CD4-positive, alpha-beta T cell treated with Interleukin-2 at 100 ng/mL for 4 hours (primary cell): ENCODE data around the gene RHEB.

Experiments
- DNase-seq: peaks from one replicate; pipeline ENCODE4 v3.0.0-alpha.2; 2020; ENCODE audit warnings: low spot score

RHEB gene

DNA sequence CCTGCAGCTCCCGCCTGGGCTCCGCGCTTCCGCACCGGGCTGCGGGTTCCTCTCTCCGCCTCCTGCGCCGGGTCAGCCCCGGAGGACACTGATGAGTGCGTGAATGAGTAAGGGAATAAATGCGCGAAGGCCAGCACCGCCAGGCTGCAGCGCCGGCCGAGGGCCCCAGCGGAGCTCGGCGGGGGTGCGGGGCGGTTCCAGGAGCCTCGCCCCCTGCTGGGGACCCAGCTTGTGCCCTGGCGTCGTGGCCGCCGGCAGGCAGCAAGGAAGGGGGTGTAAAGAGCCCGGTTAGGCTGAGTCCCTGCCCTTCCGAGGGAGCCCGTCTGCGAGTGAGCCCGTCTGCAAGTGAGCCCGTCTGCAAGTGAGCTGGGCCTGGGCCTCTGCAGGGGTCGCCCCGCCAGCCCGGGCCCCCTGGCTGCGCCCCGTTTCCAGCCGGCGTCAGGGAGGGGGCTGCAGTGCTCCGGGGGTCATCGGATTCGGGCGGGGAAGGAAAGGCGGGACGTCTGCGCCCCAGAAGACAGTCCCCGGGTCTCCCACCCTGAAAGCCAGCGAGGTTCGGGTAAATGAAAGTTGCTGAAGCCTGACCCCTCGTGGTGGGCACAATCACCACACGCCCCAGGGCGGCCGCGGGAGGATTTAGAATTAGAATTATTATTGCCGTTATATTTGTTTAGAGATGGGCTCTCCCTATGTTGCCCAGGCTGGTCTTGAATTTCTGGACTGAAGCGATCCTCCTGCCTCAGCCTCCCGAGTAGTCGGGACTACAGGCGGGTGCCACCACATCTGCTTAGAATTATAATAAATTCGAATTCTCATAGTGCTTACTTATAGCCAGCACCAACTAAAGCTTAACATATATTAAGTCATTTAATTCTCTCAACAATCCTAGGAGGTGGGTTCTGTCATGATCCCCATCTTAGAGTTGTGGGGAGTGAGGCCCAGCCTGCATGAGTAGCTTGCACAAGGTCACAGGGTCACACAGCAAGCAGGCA lies 71.1 kb downstream of the RHEB start:
- peak; percentile 82 for DNase-seq

DNA sequence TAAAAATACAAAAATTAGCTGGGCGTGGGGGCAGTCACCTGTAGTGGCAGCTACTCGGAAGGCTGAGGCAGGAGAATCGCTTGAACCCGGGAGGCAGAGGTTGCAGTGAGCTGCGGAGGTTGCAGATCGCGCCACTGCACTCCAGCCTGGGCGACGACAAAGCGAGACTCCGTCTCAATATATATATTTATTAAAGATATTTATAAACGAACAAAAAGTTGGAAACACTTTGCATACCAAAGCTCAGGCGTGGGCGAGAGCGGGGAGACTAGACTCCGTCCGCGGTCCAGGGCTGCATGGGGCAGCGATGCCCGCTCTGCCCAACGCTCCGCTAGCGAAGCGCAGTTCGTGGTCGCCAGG lies 71.8 kb downstream of the RHEB start:
- DNase-seq: no peak

DNA sequence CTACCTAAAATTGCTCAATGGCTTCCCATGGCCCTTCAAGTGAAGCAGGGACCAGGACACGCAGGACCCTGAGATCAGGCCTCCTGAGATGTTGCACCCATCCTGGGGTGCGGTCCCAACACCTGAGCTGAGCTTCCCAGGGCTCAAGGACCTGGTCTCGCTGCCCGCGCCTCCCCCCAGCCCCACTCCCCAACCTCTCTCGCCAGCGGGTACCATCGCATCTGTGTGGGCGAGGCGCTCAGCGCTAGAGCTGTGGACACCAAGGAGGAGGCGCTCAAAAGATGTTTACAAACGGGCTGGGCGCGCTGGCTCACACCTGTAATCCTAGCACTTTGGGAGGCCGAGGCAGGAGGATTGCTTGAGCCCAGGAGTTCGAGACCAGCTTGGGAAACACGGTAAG lies 72.4 kb downstream of the RHEB start:
- no peak for DNase-seq

DNA sequence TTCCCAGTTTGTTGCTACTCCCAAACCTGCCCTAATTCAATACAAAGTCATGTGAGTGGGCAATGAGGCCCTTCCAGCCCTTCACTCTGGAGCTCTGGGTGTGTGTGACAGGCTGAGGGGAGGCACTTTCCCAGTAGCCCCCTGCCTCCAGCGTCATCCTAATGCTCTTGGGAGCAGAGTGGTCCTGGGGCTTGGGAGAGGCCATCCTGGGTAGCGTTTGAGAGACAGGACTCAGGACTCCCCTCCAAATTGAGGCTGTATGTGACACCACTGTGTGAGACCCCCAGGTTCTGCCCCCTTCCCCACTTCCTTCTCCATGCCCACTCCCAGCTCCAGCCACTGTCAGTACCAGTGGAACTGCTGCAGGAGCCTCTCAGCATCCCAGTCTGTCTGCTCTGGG lies 73.3 kb downstream of the RHEB start:
- DNase-seq: no peak

DNA sequence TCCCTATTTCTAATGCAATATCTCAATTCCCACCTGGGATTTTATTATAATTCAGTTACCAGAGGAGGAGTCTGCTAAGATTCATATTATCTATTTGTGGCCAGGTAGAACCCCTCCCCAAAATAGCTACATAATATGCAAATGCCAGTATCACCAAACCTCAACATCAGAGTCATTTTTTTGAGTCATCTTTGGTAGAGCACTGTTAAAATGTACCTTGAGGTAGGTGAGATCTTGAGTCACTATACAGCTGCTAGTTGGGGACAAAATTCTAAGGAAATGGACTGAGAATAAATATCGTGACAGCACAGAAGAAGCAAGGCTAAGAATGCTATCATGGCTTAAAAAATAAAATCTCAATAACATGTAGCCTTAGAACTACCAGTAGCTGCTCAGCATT lies 75.1 kb downstream of the RHEB start:
- DNase-seq: no peak

DNA sequence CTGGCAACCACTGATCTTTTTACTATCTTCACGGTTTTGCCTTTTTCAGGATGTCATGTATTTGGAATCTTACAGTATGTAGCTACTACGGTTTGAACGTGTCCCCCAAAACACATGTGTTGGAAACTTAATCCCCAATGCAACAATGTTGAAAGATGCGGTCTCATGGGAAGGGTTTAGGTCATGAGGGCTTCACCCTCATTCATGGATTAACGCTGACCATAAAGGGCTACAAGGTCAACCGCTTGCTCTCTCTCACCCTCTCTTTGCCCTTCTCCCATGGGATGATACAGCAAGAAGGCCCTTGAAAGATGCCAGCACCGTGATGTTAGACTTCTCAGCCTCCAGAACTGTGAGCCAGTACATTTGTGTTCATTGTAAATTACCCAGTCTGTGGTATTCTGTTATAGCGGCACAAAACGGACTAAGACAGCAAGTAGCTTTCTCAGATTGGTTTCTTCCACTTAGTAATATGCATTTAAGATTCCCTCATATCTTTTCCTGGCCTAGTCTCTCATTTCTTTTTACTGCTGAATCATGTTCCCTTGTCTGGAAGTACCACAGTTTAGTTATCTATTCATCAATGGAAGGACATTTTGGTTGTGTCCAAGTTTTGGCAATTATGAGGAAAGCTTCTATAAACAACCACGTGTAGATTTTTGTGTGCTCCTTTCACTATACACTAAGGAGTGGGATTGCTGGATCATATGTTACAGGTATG lies 76.8 kb downstream of the RHEB start:
- no peak for DNase-seq

DNA sequence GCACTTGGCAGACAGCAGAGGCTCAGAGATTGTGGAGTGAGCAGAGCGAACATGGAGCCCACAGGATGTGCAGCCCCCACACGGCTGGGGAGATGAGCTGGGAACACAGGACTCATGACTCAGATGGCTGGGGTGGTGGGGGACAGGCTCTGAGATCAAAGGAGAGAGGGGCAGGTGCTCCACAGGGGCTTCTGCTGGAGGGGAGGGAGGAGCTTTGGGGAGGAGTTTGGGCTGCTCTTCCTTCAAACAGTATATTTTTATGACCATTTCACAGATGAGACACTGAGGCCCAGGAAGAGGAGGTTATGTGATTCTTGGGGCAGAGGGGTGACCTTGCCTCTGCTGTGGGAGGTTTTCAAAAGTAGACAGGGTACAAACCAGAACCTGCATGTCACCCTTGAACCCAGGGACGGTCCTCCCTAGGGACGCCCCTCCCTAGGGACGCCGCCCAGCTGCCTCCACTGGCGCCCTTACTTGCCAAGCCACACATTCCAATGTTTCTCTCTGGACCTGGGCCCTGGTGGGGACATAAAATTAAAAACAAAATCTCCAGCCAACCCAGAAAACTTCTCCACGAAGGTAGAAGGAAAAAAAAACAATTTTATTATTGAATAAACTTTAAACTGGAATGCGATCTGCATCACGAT lies 78.8 kb downstream of the RHEB start:
- DNase-seq: no peak

DNA sequence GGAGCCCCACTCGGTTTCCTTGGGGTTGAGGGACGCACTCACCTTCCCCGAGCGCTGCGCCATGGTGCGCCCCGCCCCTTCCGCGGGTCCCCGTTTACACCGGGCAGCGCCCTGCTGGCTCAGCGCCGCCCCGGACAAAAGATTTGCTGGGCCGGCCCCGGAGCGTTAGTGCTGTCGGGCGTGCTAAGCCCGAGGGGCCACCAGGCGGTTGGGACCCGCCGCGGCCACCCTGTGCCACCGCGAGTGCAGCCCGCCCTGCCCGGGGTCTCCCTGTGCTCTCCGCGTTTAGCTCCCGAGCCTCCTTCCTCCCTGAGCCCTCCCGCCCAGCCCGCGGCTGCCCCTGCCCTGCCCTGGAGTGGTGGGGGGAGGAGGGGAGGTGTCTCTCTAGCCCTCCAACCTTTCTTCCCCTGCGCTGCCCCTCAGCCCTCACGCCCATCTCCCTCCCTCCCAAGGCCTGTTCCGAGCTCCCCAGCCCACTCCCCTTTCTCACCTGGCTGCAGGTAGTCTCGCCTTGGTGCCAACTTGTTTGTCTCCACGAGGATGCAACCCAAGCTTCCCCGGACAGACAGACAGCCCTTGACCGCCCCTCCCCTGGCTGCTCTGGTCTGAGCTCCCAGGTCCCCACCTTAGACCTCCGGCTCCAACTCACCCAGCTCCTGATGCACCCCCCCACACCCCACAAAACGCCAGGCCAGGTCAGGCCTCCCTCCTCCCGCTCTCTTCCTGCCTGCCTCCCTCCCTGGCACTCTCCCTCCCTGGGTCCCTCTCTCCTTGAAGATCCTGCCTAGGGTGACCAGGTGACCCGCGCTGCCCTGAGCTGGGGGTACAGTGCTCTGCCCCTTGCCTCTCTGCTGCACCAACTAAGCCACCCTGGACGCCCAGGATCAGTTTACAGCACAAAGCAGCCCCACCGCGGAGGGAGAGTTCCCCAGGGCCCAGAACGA lies 79.6 kb downstream of the RHEB start, which contains the start of gene CRYGN:
CRYGN (minus strand) TSS at position 287 of the 944 bp plus-strand sequence; CDS start at position 63, 224 bp downstream.
- DNase-seq: no peak

DNA sequence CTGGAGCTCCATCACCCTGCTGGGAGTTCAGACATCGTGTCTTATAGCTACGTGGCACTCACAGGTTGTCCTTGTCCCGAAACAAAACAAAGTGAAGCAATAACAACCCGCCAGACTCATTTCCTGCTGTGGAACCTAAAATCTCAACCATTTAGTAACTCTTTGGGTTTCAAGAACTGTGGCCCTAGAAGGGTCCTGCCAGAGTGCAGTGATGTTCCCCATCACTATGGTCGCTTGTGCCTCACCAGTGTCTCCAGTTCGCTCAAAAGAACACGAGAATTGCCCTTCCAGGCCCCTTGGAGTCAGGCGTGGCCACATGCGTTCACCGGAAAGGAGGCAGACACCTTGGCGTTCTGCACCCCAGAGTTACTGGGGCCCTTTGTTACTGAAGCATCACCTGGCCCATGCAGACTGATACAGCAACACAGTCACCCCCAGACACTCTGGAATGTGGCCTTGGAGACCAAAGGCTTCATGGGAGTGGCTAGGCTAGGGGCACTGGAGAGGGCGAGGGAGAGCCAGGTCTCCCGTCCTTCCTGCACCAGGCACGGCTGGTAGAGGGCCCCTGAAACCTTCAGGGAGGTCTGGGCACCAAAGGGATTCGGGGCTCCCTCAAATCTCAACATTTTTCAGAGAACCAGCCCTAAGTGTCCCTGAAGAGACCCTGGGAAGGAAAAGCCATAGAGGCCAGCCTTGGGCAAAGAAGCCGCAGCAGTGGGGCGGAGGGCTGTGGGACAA lies 80.7 kb downstream of the RHEB start:
- no peak for DNase-seq

DNA sequence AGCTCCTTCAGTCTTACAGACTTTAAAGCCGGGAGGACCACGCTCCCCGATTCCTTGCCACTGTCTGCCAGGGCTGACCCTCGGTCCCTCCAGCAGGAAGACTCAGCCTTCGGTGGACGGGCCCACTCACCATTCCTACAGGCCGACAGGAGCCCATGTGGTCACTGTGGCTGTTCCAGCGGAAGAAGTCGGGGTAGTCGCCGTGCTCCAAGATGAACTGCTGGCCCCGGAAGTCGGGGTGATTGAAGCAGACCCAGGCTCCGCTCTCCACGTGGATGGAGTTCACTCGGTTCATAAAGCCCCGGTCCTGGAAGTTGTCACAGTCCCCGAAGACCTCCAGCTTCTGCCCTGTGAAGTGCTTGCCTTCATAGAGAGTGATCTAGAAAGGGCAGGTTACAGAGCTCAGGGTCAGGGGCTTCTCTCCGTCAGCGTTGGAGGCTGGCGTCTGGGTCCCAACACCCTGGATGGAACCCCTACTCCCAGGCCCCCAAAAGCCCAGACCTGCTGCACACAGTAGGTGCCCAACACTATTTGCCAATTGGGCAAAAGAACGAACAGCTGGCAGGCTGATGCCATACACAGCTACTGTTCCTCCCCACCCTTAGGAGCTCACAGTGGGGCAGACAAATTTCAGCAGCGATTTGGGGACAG lies 81.7 kb downstream of the RHEB start:
- DNase-seq: no peak

DNA sequence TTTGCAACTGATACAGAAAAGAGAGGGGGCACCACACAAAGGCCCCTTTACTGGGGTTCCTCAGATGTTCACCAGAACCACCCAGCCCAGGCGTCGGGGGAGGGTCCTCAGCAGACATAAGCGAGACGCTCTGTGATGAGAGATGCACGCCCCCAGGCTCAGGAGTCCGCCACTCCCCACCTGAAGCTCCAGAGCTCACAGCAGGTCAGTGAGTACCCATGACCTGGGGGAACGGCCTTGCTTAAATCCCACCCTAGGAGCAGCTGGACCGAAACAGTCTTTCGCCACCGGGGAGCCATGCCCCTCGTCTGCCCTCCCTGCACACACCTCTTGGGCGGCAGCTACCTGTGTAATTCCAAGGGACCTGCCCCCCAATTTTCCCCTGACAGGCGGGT lies 82.5 kb downstream of the RHEB start:
- DNase-seq: no peak

DNA sequence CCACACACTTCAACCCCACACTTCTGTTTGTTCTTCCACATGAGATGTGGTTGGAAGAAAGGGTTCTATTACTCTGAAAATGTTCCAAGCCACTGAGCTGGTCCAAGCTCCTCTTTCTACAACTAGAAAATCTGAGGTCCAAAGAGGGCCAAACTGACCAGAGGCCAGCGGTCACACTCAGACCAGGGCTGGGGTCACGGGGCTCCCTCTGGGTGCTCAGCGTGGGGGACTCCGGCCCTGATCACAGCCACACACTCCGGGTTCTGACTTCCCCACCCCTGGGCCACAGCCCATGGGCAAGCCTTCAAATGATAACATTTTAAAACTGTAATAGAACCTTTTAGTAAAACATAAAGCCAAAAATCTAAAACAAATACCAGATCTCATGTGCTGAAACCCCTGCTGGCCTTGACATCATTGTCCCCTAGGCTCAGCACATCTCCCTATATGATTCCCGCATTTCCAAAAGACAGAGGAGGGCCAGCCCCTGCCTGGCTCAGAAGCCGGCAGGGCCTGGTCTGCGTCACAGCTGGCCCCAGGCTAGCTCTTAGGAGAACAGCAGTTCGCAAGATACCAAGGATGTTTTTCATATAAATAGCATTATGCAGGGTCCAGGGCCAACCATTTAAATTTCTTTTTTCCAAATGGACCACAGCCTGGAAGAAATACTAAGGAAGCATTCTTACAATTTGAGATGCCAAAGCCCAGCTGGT lies 83.1 kb downstream of the RHEB start:
- DNase-seq: no peak

DNA sequence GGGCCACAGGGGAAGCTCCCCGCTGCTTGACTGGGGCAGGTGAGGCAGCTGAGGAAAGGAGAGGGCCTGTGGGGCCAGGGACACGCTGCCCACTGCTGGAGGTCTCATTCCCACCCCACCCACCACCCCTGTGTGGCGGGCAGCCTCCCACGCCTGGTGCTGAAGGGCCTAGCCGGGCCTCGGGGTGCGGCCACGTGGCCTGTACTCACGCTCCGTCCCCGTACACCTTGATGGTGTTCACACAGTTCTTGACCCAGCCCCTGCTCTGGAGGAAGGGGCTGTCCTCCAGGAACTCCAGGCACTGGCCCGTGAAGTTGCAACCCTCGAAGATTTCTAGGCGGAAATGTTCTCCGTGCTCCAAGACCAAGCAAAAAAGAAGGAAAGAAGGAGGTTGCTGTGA lies 83.7 kb downstream of the RHEB start:
- DNase-seq: no peak

DNA sequence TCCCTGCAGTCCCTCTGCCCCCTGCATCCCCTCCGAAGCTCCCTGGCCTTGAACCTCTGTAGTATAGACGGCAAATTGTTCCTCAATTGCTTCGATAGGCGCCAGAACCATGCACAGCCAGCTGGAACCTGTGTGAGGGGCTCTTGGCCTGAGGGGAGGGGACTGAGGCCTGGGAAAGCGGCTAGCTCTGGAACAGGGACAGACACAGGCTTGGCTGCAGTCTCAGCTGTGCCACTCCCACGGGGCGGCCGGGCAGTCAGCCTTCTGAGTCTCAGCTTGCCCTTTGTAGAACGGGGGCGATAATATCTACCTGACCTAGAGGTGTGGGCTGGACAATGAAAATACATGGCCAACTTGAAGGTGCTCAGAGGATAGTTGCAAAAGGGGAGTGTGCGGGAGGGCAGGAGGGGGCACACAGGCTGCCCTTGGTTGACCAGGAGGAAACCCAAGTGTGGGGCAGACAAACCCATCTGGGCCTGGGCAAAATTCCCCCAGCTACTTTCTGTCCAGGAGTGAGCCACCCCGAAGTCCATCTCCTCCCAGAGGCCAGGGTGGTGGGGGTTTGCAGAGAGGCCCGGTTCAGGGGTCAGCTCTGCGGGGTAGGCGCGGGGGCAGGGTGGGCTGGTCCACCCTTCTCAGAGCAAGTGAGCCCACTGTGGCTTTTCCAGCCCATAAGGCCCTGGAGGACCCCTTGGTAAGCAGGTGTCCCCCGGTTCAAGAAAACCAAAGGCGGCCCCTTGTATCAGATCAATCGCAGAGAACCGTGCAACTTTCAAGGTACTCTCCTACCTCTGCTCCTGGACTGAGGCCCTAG lies 84.4 kb downstream of the RHEB start:
- no peak for DNase-seq

DNA sequence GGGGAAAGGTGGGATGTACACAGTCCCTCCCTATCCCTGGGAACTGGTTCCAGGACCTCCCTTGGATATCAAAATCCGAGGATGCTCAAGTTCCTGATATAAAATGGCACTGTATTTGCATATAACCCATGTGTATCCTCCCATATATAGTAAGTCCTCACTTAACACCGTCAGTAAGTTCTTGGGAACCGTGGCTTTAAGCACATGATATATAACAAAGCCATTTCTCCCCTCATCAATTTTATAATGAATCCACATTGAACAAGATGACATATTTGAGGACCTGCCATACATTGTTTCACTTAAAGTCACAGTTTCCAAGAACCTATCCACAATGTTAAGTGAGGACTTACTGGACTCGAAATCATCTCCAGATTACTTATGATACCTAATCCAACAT lies 85.1 kb downstream of the RHEB start:
- no peak for DNase-seq

DNA sequence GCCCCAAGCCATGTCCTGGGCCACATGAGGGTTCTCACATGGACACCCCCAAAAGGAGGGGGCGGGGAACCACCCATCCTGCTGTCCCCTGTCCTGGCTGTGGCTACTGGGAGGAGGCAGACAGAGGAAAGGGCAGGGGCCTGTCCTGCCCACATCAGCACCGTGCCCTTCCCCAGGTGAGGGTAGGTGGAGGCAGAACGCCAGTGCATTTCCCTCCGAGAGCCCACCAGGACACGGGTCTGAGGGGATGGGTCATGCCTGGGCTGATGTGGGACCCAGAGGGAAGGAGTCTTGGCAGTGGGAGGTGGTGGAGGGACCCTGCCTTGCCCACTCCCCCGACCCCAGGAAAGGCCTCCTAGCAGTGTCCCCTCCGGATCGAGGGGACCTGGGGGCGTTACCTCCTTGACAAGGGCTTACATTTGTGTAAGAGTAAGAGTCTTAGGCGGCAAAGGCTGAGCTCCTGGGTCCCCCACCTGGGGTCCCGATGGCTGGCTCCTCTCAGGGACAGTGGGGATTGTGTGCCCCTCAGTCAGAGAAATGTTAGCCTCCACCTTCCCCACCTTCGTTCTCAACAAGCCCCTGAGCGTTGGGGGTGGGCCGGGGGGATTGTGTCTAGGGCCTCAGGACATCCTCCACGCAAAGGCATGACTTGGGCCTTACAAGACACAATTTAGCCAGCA lies 85.8 kb downstream of the RHEB start:
- DNase-seq: no peak

DNA sequence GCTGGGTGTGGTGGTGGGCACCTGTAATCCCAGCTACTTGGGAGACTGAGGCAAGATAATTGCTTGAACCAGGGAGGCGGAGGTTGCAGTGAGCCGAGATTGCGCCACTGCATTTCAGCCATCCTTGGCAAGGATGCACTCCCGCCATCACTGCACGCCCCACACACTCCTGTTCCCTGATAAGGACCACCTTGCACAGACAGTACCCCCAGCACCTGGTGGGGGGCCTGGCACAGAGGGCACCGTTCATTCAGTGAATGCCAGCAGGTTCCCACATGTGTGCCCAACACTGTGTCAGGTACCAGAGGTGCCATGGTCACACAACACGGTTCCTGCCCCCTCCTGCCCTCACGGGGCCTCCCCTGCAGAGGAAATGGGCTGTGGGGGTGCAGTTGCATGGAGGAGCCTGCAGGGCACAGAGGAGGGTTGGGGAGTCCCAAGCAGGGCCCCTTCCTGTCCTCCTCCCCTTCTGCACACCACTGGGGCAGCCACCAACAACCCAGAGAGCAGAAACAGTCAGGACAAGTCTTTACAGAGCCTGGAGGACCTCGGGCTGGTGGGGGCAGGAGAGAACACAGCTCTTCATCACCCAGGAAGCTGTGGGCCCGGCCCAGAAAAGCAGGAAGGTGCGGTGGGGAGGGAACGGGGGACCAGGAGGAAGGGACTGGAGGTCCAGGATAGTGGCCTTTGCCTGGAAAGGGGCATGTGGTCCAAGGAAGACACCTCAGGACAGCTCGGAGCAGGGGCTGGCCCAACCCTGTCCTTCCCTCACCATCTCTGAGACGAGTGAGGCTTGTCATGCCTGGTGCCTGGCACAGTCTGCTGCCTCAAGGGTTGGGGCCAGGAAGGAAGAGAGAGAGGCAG lies 86.8 kb downstream of the RHEB start:
- peak; percentile 47 for DNase-seq
